Stimulated activated memory B cell treated with anti-CD40 and anti-IgM and Interleukin-4, amounts not matched to agents 10 μg/mL and 1 μg/mL and 100 μg/mL, for 72 hours (primary cell): ENCODE measurements around the gene ARL5A.
A peak's percentile ranks its signal among the peaks of the same experiment; 100 is the strongest.
"Not testable (repeated sequence)": the region's sequence is repeated elsewhere in the genome, so short reads cannot be mapped to it uniquely, and the experiment has no call there.

Experiments used
- ATAC-seq: fragments of 150-1000 bp; cut with Tn5 transposase; 2 replicates; pipeline ENCODE4 v1.10.0; 2021
- H3K27ac Mint-ChIP-seq: one replicate; pipeline ENCODE4 v1.8.0; 2022; ENCODE audit warnings: mild to moderate bottlenecking, mixed read lengths
- H3K27me3 Mint-ChIP-seq: one replicate; pipeline ENCODE4 v1.8.0; 2022; ENCODE audit warnings: mixed read lengths
- H3K36me3 Mint-ChIP-seq: one replicate; pipeline ENCODE4 v1.8.0; 2022; ENCODE audit warnings: mixed read lengths
- H3K4me1 Mint-ChIP-seq: one replicate; pipeline ENCODE4 v1.8.0; 2022; ENCODE audit warnings: mixed read lengths
- H3K4me3 Mint-ChIP-seq: one replicate; pipeline ENCODE4 v1.8.0; 2022; ENCODE audit warnings: mild to moderate bottlenecking, moderate library complexity, mixed read lengths
- H3K9me3 Mint-ChIP-seq: one replicate; pipeline ENCODE4 v1.8.0; 2022; ENCODE audit warnings: mixed read lengths

The ARL5A gene

GRCh38 chr2:151817929-151818328 is 10.3 kb downstream of the ARL5A start:
- H3K36me3 Mint-ChIP-seq, result peaks cover 37% of the 10 kb centered on the region

GRCh38 chr2:151816843-151817242 is 11.4 kb downstream of the ARL5A start:
- H3K9me3 Mint-ChIP-seq, result no peaks in the 10 kb centered on the region
- peaks cover 39% of the 10 kb centered on the region for H3K36me3 Mint-ChIP-seq
- H3K4me1 Mint-ChIP-seq, result peaks cover 26% of the 10 kb centered on the region
- H3K27me3 Mint-ChIP-seq, result no peaks in the 10 kb centered on the region
- H3K4me3 Mint-ChIP-seq, result no peak overlapping the region
- no peak for ATAC-seq
- no peak overlapping the region for H3K27ac Mint-ChIP-seq

More at GRCh38 chr2:151817929-151818328, 10.3 kb downstream of the ARL5A start:
- no peak overlapping the region for H3K27ac Mint-ChIP-seq
- no peak for ATAC-seq
- peaks cover 36% of the 10 kb centered on the region for H3K4me1 Mint-ChIP-seq
- H3K4me3 Mint-ChIP-seq, result no peak overlapping the region
- no peaks in the 10 kb centered on the region for H3K9me3 Mint-ChIP-seq
- H3K27me3 Mint-ChIP-seq, result no peaks in the 10 kb centered on the region

GRCh38 chr2:151815821-151816489 is 12.3 kb downstream of the ARL5A start:
- no peak for ATAC-seq
- Mint-ChIP-seq H3K36me3 (peaks cover 40% of the 10 kb centered on the region), H3K4me1 (peaks cover 22% of the 10 kb centered on the region), H3K27ac (no peak overlapping the region), H3K27me3 (no peaks in the 10 kb centered on the region), H3K9me3 (no peaks in the 10 kb centered on the region), H3K4me3 (no peak overlapping the region)

- no peaks in the 10 kb centered on the region for H3K27me3 Mint-ChIP-seq
- H3K36me3 Mint-ChIP-seq, result peaks cover 33% of the 10 kb centered on the region
- ATAC-seq, result no peak
- no peaks in the 10 kb centered on the region for H3K9me3 Mint-ChIP-seq
- no peak overlapping the region for H3K27ac Mint-ChIP-seq
- H3K4me3 Mint-ChIP-seq, result no peak overlapping the region
- peaks cover 5% of the 10 kb centered on the region for H3K4me1 Mint-ChIP-seq
Observed at GRCh38 chr2:151810489-151810888, 17.7 kb downstream of the ARL5A start.

- Mint-ChIP-seq H3K27me3 (no peaks in the 10 kb centered on the region), H3K4me1 (no peaks in the 10 kb centered on the region), H3K9me3 (no peaks in the 10 kb centered on the region), H3K27ac (no peak overlapping the region), H3K4me3 (no peak overlapping the region), H3K36me3 (peaks cover 27% of the 10 kb centered on the region)
- no peak for ATAC-seq
Observed at GRCh38 chr2:151809073-151809383, 19.2 kb downstream of the ARL5A start.

- H3K27me3 Mint-ChIP-seq, result no peaks in the 10 kb centered on the region
- H3K27ac Mint-ChIP-seq, result no peak overlapping the region
- ATAC-seq, result no peak
Observed at GRCh38 chr2:151808258-151809072, 19.8 kb downstream of the ARL5A start.

GRCh38 chr2:151805961-151806360 is 22.3 kb downstream of the ARL5A start:
- Mint-ChIP-seq H3K36me3 (peaks cover 26% of the 10 kb centered on the region), H3K27me3 (no peaks in the 10 kb centered on the region), H3K4me3 (no peak overlapping the region), H3K4me1 (no peaks in the 10 kb centered on the region), H3K27ac (no peak overlapping the region), H3K9me3 (no peaks in the 10 kb centered on the region)
- no peak for ATAC-seq

More at GRCh38 chr2:151808258-151809072, 19.8 kb downstream of the ARL5A start:
- H3K36me3 Mint-ChIP-seq, result peaks cover 29% of the 10 kb centered on the region
- H3K4me3 Mint-ChIP-seq, result no peak overlapping the region
- H3K9me3 Mint-ChIP-seq, result no peaks in the 10 kb centered on the region
- H3K4me1 Mint-ChIP-seq, result no peaks in the 10 kb centered on the region

GRCh38 chr2:151805343-151805742 is 22.9 kb downstream of the ARL5A start:
- H3K4me3 Mint-ChIP-seq, result no peak overlapping the region

GRCh38 chr2:151803811-151804210 is 24.4 kb downstream of the ARL5A start:
- Mint-ChIP-seq H3K9me3 (no peaks in the 10 kb centered on the region), H3K27me3 (no peaks in the 10 kb centered on the region), H3K4me3 (no peak overlapping the region), H3K4me1 (no peaks in the 10 kb centered on the region), H3K27ac (no peak overlapping the region), H3K36me3 (peaks cover 21% of the 10 kb centered on the region)
- ATAC-seq, result no peak

More at GRCh38 chr2:151805343-151805742, 22.9 kb downstream of the ARL5A start:
- no peaks in the 10 kb centered on the region for H3K9me3 Mint-ChIP-seq
- no peak overlapping the region for H3K27ac Mint-ChIP-seq
- H3K36me3 Mint-ChIP-seq, result peaks cover 25% of the 10 kb centered on the region
- ATAC-seq, result no peak
- H3K27me3 Mint-ChIP-seq, result no peaks in the 10 kb centered on the region
- H3K4me1 Mint-ChIP-seq, result no peaks in the 10 kb centered on the region

- H3K27ac Mint-ChIP-seq, result no peak overlapping the region
- H3K9me3 Mint-ChIP-seq, result no peaks in the 10 kb centered on the region
- peaks cover 21% of the 10 kb centered on the region for H3K36me3 Mint-ChIP-seq
- H3K4me3 Mint-ChIP-seq, result no peak overlapping the region
- H3K4me1 Mint-ChIP-seq, result no peaks in the 10 kb centered on the region
- no peaks in the 10 kb centered on the region for H3K27me3 Mint-ChIP-seq
- no peak for ATAC-seq
Observed at GRCh38 chr2:151802315-151802714, 25.9 kb downstream of the ARL5A start.

GRCh38 chr2:151799886-151800292 is 28.3 kb downstream of the ARL5A start:
- no peak for ATAC-seq
- H3K4me3 Mint-ChIP-seq, result no peak overlapping the region
- peaks cover 36% of the 10 kb centered on the region for H3K36me3 Mint-ChIP-seq
- H3K9me3 Mint-ChIP-seq, result no peaks in the 10 kb centered on the region
- H3K27ac Mint-ChIP-seq, result no peak overlapping the region
- no peaks in the 10 kb centered on the region for H3K27me3 Mint-ChIP-seq
- peaks cover 6% of the 10 kb centered on the region for H3K4me1 Mint-ChIP-seq

- Mint-ChIP-seq H3K4me1 (peaks cover 6% of the 10 kb centered on the region), H3K27me3 (no peaks in the 10 kb centered on the region), H3K27ac (peak overlapping the region; percentile 61), H3K4me3 (no peak overlapping the region), H3K9me3 (no peaks in the 10 kb centered on the region), H3K36me3 (peaks cover 34% of the 10 kb centered on the region)
- ATAC-seq, result no peak
Observed at GRCh38 chr2:151796774-151797173, 31.4 kb downstream of the ARL5A start.

- Mint-ChIP-seq H3K27me3 (no peaks in the 10 kb centered on the region), H3K36me3 (peaks cover 39% of the 10 kb centered on the region), H3K9me3 (no peaks in the 10 kb centered on the region), H3K4me1 (peaks cover 6% of the 10 kb centered on the region), H3K4me3 (no peak overlapping the region), H3K27ac (no peak overlapping the region)
- no peak for ATAC-seq
Observed at GRCh38 chr2:151795646-151796240, 32.5 kb downstream of the ARL5A start.

- H3K27me3 Mint-ChIP-seq, result not testable (repeated sequence)
Observed at GRCh38 chr2:151794422-151794821, 33.8 kb downstream of the ARL5A start.

GRCh38 chr2:151793123-151793522 is 35.1 kb downstream of the ARL5A start:
- no peaks in the 10 kb centered on the region for H3K9me3 Mint-ChIP-seq
- peaks cover 47% of the 10 kb centered on the region for H3K36me3 Mint-ChIP-seq
- ATAC-seq, result no peak
- H3K4me3 Mint-ChIP-seq, result no peak overlapping the region
- H3K4me1 Mint-ChIP-seq, result peaks cover 9% of the 10 kb centered on the region
- no peak overlapping the region for H3K27ac Mint-ChIP-seq
- H3K27me3 Mint-ChIP-seq, result no peaks in the 10 kb centered on the region

More at GRCh38 chr2:151794422-151794821, 33.8 kb downstream of the ARL5A start:
- H3K4me3 Mint-ChIP-seq, H3K4me1 Mint-ChIP-seq, ATAC-seq, H3K27ac Mint-ChIP-seq, H3K9me3 Mint-ChIP-seq: not testable (repeated sequence)
- peaks cover 42% of the 10 kb centered on the region for H3K36me3 Mint-ChIP-seq
